Measurements from ENCODE around the gene SMIM44. TPM values are rescaled to one million over a fixed set of nuclear protein-coding genes. Genes with fewer than 3 reads are reported as not detected.

Gene SMIM44
- total RNA-seq, 1 donor from 2014 or later: not detected

DNA sequence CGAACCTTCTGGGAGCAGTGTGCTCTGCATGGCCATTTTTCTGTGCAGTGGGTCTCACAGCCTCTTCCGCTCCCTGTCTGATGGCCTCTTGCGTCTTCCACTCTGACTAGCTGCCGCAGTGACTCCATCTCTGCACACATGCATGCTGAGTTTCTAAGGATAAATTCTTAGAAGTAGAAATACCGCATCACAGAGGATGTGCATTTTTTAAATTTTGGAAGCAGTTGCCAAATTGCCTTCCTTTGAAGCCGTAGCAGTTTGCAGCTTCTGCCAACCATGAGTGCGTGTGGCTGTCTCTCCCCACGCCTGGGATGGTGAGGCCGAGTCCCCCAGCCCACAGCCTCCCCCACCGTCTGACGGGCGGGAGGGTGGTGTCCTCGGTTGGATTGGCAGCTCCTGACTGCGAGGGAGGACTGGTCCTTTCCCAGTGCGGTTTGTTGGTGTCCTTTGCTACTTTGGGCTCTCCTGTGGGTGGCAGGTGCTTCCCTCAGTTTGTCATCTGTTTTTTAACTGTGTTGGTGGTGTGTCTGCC is 32.7 kb upstream of the SMIM44 start:
- Mint-ChIP-seq H3K4me1 (peaks cover 13% of the 10 kb centered on the region), H3K27ac (no peak overlapping the region), H3K9me3 (no peaks in the 10 kb centered on the region), H3K4me3 (no peak overlapping the region), H3K36me3 (peaks cover 2% of the 10 kb centered on the region), H3K27me3 (ENCODE audit: insufficient read depth, low read depth) (no peaks in the 10 kb centered on the region)
- TF ChIP-seq EZH2 (IDR thresholded peaks at IDR 0.05) (no peak), EZH2phosphoT487 (IDR thresholded peaks at IDR 0.05) (no peak)
- TF ChIP-seq, protein P1, sequence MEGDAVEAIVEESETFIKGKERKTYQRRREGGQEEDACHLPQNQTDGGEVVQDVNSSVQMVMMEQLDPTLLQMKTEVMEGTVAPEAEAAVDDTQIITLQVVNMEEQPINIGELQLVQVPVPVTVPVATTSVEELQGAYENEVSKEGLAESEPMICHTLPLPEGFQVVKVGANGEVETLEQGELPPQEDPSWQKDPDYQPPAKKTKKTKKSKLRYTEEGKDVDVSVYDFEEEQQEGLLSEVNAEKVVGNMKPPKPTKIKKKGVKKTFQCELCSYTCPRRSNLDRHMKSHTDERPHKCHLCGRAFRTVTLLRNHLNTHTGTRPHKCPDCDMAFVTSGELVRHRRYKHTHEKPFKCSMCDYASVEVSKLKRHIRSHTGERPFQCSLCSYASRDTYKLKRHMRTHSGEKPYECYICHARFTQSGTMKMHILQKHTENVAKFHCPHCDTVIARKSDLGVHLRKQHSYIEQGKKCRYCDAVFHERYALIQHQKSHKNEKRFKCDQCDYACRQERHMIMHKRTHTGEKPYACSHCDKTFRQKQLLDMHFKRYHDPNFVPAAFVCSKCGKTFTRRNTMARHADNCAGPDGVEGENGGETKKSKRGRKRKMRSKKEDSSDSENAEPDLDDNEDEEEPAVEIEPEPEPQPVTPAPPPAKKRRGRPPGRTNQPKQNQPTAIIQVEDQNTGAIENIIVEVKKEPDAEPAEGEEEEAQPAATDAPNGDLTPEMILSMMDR (IDR thresholded peaks at IDR 0.05): no peak
- no peak for DNase-seq (ENCODE audit: low spot score)
- H3K79me2 ChIP-seq (ENCODE audit: low read depth): peaks cover 97% of the 10 kb centered on the region
- no peak overlapping the region for H3K4me2 ChIP-seq
- peak overlapping the region; percentile 43 for H3K9ac ChIP-seq
- H2AFZ ChIP-seq (replicated peaks): no peak overlapping the region
- H3K27ac ChIP-seq: no peak overlapping the region
- no peaks in the 10 kb centered on the region for H3K27me3 ChIP-seq
- H3K4me3 ChIP-seq: no peak overlapping the region
- H3K9me3 ChIP-seq (ENCODE audit: low read depth): no peaks in the 10 kb centered on the region
- peaks cover 100% of the 10 kb centered on the region for H4K20me1 ChIP-seq (ENCODE audit: low read depth)
- H3K4me1 ChIP-seq: peaks cover 4% of the 10 kb centered on the region
- H3K36me3 ChIP-seq: no peaks in the 10 kb centered on the region
- no peaks in the 10 kb centered on the region for H3F3A ChIP-seq (ENCODE audit: low read depth)

DNA sequence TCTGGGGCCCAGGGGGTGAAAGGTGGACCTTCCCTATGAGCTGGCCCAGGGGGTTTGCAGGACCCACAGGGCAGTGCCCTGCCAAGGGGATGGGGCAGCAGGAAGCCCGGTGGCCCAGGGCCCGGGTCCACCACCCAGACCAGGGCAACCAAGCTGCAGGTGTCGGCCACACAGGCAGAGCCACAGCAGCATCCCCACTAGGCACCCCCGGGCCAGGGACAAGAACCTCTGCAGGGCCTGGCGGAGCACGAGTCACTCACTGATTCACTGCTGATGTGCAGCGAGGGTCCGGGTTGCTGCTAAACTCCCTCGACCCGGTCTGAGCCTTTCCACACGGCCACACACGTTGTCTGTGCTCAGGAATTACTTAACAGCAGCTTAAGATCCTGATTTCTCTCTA is 31.7 kb upstream of the SMIM44 start:
- peaks cover 100% of the 10 kb centered on the region for H4K20me1 ChIP-seq (ENCODE audit: low read depth)
- no peaks in the 10 kb centered on the region for H3K27me3 Mint-ChIP-seq (ENCODE audit: insufficient read depth, low read depth)

DNA sequence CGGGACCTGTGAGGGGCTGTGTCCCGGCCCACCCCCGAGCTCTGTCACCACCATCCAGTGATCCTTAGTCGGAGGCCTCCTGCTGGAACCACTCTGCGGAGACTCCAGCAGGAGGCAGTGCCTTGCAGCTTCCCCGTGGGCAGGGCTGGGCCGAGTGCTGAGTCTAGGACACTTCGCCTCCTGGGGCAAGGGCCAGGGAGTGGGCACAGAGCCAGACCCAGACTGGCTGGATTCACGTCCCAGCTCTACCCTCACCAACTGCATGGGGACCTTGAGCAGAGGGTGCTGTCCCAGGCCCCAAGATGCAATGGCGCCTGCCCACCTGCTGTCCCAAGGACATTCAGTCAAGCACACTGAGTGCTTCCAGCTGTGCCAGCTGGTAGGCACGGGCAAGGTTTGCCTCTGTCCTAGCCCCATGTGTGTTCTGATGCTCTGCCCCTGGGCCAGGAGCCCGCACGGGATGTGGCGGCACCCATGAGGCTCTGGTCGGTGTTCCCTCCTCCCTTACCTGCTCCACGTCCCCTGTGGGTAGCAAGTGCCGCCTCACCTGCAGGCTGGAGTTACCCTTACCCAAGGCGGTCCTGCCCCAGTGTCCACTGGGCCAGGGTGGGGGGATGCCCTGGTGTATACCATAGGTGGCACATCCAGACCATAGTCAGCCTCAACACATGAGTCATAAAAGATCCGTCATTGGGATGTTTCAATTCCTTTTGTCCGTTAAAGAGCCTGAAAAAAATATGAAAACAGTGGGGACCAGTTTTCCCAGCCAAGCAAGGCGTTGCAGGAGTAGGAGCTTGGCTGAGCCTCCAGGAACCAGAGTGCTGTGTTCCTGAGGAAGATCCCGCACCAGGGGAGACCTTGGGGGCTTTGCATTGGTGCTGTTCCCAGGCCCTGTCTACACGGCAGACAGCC is 30.2 kb upstream of the SMIM44 start:
- H3K27me3 Mint-ChIP-seq (ENCODE audit: insufficient read depth, low read depth): peaks cover 2% of the 10 kb centered on the region
- no peak overlapping the region for H3K27ac Mint-ChIP-seq
- H3K36me3 ChIP-seq: no peaks in the 10 kb centered on the region
- no peak overlapping the region for H3K4me3 ChIP-seq
- no peak for DNase-seq (ENCODE audit: low spot score)
- H3F3A ChIP-seq (ENCODE audit: low read depth): no peaks in the 10 kb centered on the region
- peaks cover 100% of the 10 kb centered on the region for H4K20me1 ChIP-seq (ENCODE audit: low read depth)
- no peaks in the 10 kb centered on the region for H3K9me3 Mint-ChIP-seq
- H3K4me1 Mint-ChIP-seq: peaks cover 19% of the 10 kb centered on the region
- no peak overlapping the region for H2AFZ ChIP-seq (replicated peaks)
- H3K36me3 Mint-ChIP-seq: peaks cover 10% of the 10 kb centered on the region
- no peaks in the 10 kb centered on the region for H3K9me3 ChIP-seq (ENCODE audit: low read depth)
- no peak overlapping the region for H3K4me2 ChIP-seq
- no peak overlapping the region for H3K9ac ChIP-seq
- H3K27me3 ChIP-seq: no peaks in the 10 kb centered on the region
- H3K4me1 ChIP-seq: peaks cover 4% of the 10 kb centered on the region
- TF ChIP-seq, protein P1 (IDR thresholded peaks at IDR 0.05): no peak
- TF ChIP-seq EZH2 (IDR thresholded peaks at IDR 0.05) (no peak), EZH2phosphoT487 (IDR thresholded peaks at IDR 0.05) (no peak)
- H3K27ac ChIP-seq: no peak overlapping the region
- H3K4me3 Mint-ChIP-seq: no peak overlapping the region
- H3K79me2 ChIP-seq (ENCODE audit: low read depth): peaks cover 100% of the 10 kb centered on the region

More for the DNA sequence above, 31.7 kb upstream of the SMIM44 start:
- Mint-ChIP-seq H3K9me3 (no peaks in the 10 kb centered on the region), H3K4me1 (peaks cover 13% of the 10 kb centered on the region), H3K27ac (peak overlapping the region; percentile 46), H3K36me3 (peaks cover 1% of the 10 kb centered on the region), H3K4me3 (no peak overlapping the region)
- Histone ChIP-seq H2AFZ (replicated peaks) (no peak overlapping the region), H3K36me3 (no peaks in the 10 kb centered on the region), H3F3A (ENCODE audit: low read depth) (no peaks in the 10 kb centered on the region), H3K4me2 (no peak overlapping the region), H3K4me3 (no peak overlapping the region), H3K27ac (no peak overlapping the region), H3K27me3 (no peaks in the 10 kb centered on the region), H3K9me3 (ENCODE audit: low read depth) (no peaks in the 10 kb centered on the region), H3K9ac (no peak overlapping the region), H3K79me2 (ENCODE audit: low read depth) (peaks cover 99% of the 10 kb centered on the region), H3K4me1 (peaks cover 4% of the 10 kb centered on the region)
- TF ChIP-seq EZH2 (IDR thresholded peaks at IDR 0.05) (no peak), EZH2phosphoT487 (IDR thresholded peaks at IDR 0.05) (no peak)
- TF ChIP-seq, protein P1 (IDR thresholded peaks at IDR 0.05): no peak
- DNase-seq (ENCODE audit: low spot score): no peak
